WERI-Rb-1 (cell line): ENCODE results near the gene SPSB1.

Experiments used
- DNase-seq: peaks from one replicate; pipeline ENCODE4 v3.0.0-alpha.2; 2020
- H3K27ac ChIP-seq: fragments of 250-450 bp; sonication (Bioruptor Pico); 2 replicates; pipeline ENCODE4 v1.5.1; 2020; ENCODE audit warnings: mild to moderate bottlenecking, moderate library complexity
- H3K27me3 ChIP-seq: fragments of 250-450 bp; sonication (Bioruptor Pico); 2 replicates; pipeline ENCODE4 v1.5.1; 2021; ENCODE audit warnings: mild to moderate bottlenecking, low read depth, moderate library complexity; ENCODE audit not compliant: insufficient read depth, severe bottlenecking
- H3K36me3 ChIP-seq: fragments of 250-450 bp; sonication (Bioruptor Pico); 2 replicates; pipeline ENCODE4 v1.5.1; 2020; ENCODE audit warnings: mild to moderate bottlenecking, moderate library complexity
- H3K4me3 ChIP-seq: 2 replicates; pipeline ENCODE4 v1.5.1; 2011; ENCODE audit warnings: low read depth, mild to moderate bottlenecking, control low read depth, low read length
- H3K9me3 ChIP-seq: fragments of 250-450 bp; sonication (Bioruptor Pico); 2 replicates; pipeline ENCODE4 v1.5.1; 2021; ENCODE audit warnings: mild to moderate bottlenecking, moderate library complexity; ENCODE audit not compliant: severe bottlenecking
- CTCF ChIP-seq: IDR thresholded peaks from 2 replicates; pipeline ENCODE4 v1.5.1; 2011; ENCODE audit warnings: low read depth, mild to moderate bottlenecking, control low read depth, inconsistent platforms, low read length

The SPSB1 gene

GRCh38 chr1:9356021-9356420, 63.3 kb downstream of the SPSB1 start:
- no peaks in the 10 kb centered on the region for H3K9me3 ChIP-seq
- DNase-seq = no peak
- H3K27me3 ChIP-seq = no peaks in the 10 kb centered on the region
- no peak for TF ChIP-seq CTCF
- no peak overlapping the region for H3K4me3 ChIP-seq
- H3K27ac ChIP-seq = no peak overlapping the region
- peaks cover 38% of the 10 kb centered on the region for H3K36me3 ChIP-seq

- H3K27ac ChIP-seq = no peak overlapping the region
- no peak overlapping the region for H3K4me3 ChIP-seq
- no peaks in the 10 kb centered on the region for H3K27me3 ChIP-seq
- DNase-seq = no peak
- no peak for TF ChIP-seq CTCF
- H3K36me3 ChIP-seq = peaks cover 44% of the 10 kb centered on the region
- H3K9me3 ChIP-seq = no peaks in the 10 kb centered on the region
These were observed 64.3 kb downstream of the SPSB1 start for GRCh38 chr1:9356829-9357466.

- H3K4me3 ChIP-seq = no peak overlapping the region
- no peak overlapping the region for H3K27ac ChIP-seq
- no peak for TF ChIP-seq CTCF
- H3K9me3 ChIP-seq = no peaks in the 10 kb centered on the region
- DNase-seq = no peak
- H3K27me3 ChIP-seq = no peaks in the 10 kb centered on the region
- H3K36me3 ChIP-seq = peaks cover 50% of the 10 kb centered on the region
These were observed 65.3 kb downstream of the SPSB1 start for GRCh38 chr1:9357958-9358357.

GRCh38 chr1:9360371-9361064, 67.8 kb downstream of the SPSB1 start:
- peaks cover 54% of the 10 kb centered on the region for H3K36me3 ChIP-seq
- H3K27me3 ChIP-seq = no peaks in the 10 kb centered on the region
- no peak for TF ChIP-seq CTCF
- no peaks in the 10 kb centered on the region for H3K9me3 ChIP-seq
- no peak overlapping the region for H3K27ac ChIP-seq
- no peak for DNase-seq
- H3K4me3 ChIP-seq = no peak overlapping the region

- Histone ChIP-seq H3K9me3 (no peaks in the 10 kb centered on the region), H3K27me3 (no peaks in the 10 kb centered on the region), H3K4me3 (no peak overlapping the region), H3K27ac (no peak overlapping the region), H3K36me3 (peaks cover 42% of the 10 kb centered on the region)
- TF ChIP-seq CTCF = no peak
- DNase-seq = no peak
These were observed 69.1 kb downstream of the SPSB1 start for GRCh38 chr1:9361630-9362260.
